Neural crest cell (in vitro differentiated cells): ENCODE data around the gene TEX22. TPM values are rescaled to one million over a fixed set of nuclear protein-coding genes. Genes with fewer than 3 reads are reported as not detected.

Experiments
- DNase-seq: peaks from one replicate; pipeline ENCODE4 v3.0.0; 2021; ENCODE audit warnings: low read depth, mixed read lengths, low spot score
- H3K27ac Mint-ChIP-seq: one replicate; pipeline ENCODE4 v1.8.0; 2021; ENCODE audit warnings: mild to moderate bottlenecking, mixed read lengths; ENCODE audit not compliant: unreplicated experiment
- H3K27me3 Mint-ChIP-seq: 2 replicates; pipeline ENCODE4 v1.8.0; 2021; ENCODE audit warnings: low read depth, mild to moderate bottlenecking, mixed read lengths
- H3K36me3 Mint-ChIP-seq: 2 replicates; pipeline ENCODE4 v1.8.0; 2021; ENCODE audit warnings: low read depth, mild to moderate bottlenecking, mixed read lengths
- H3K4me1 Mint-ChIP-seq: 2 replicates; pipeline ENCODE4 v1.8.0; 2021; ENCODE audit warnings: mixed read lengths
- H3K4me3 Mint-ChIP-seq: one replicate; pipeline ENCODE4 v1.8.0; 2021; ENCODE audit warnings: mild to moderate bottlenecking, mixed read lengths
- H3K9me3 Mint-ChIP-seq: 2 replicates; pipeline ENCODE4 v1.8.0; 2021; ENCODE audit warnings: mixed read lengths
- CTCF ChIP-seq: fragments of 200-600 bp; sonication (generic); conservative IDR thresholded peaks from 2 replicates; pipeline ENCODE4 v1.5.0; 2021; ENCODE audit warnings: antibody characterized with exemption, mild to moderate bottlenecking
- total RNA-seq: library from RNA; stranded (reverse); gene quantifications from 2 replicates; pipeline ENCODE4 v1.2.1, GENCODE V29; 2021

TEX22 gene
- total RNA-seq, 1 donor from 2014 or later: 5.2 TPM

DNA sequence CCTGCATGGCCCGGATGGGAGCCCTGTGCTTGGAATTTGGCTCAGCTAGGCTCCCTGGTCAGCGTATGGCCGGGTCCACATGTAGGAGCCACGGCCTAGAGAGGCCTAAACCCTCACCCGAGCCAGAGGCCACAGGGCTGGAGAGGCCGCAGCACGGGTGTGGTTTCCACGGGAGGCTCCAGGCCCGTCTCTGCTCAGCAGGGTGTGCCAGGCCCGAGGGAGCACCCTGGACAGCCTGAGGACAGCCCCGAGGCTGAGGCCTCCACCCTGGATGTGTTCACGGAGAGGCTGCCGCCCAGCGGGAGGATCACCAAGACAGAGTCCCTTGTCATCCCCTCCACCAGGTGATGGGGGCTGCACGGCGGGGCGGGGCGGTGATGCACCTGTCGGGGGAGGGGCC, 17.6 kb upstream of the TEX22 start:
- TF ChIP-seq CTCF: no peak
- no peaks in the 10 kb centered on the region for H3K4me1 Mint-ChIP-seq
- H3K27ac Mint-ChIP-seq: no peak overlapping the region
- no peaks in the 10 kb centered on the region for H3K27me3 Mint-ChIP-seq
- no peak overlapping the region for H3K4me3 Mint-ChIP-seq
- no peaks in the 10 kb centered on the region for H3K9me3 Mint-ChIP-seq
- H3K36me3 Mint-ChIP-seq: no peaks in the 10 kb centered on the region
- DNase-seq: no peak

DNA sequence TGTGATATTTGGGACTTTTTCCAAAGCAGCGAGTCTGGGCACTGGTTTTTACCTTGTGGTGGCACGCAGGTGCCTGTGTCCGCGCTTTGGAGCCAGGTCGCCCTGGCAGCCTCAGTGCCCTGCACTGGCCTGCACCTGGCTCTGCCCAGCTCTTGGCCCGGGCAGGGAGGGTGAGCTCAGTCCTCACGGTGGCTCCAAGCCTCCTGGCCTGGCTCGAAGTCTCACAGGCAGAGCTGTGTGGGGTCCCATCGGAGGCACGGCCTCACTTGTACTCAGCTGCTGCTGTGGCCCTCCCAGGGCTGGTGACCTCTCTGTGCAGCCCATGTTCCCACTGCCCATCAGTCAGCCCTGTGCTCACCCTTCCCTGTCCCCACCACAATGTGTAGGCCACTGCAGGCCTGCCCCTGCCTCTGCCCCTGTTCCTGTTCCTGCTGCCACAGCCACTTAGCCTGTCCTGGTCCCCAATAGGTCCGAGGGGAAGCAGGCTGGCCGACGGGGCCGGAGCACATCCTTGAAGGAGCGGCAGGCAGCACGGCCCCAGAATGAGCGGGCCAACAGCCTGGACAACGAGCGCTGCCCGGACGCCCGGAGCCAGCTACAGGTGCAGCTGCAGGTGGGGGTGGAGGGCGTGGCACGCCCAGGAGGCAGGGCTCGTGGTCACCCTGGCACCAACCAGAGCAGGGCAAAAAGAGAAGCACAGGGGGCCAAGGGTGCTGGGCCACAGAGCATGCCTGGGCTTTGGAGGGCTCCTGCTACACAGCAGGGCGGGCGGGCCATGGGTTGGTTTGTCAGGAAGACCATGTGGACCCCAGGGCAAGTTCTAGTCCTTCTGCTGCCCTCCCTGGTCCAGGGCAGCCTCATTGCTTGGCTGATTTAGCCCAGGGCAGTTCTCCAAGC, 16.6 kb upstream of the TEX22 start:
- no peak overlapping the region for H3K4me3 Mint-ChIP-seq

DNA sequence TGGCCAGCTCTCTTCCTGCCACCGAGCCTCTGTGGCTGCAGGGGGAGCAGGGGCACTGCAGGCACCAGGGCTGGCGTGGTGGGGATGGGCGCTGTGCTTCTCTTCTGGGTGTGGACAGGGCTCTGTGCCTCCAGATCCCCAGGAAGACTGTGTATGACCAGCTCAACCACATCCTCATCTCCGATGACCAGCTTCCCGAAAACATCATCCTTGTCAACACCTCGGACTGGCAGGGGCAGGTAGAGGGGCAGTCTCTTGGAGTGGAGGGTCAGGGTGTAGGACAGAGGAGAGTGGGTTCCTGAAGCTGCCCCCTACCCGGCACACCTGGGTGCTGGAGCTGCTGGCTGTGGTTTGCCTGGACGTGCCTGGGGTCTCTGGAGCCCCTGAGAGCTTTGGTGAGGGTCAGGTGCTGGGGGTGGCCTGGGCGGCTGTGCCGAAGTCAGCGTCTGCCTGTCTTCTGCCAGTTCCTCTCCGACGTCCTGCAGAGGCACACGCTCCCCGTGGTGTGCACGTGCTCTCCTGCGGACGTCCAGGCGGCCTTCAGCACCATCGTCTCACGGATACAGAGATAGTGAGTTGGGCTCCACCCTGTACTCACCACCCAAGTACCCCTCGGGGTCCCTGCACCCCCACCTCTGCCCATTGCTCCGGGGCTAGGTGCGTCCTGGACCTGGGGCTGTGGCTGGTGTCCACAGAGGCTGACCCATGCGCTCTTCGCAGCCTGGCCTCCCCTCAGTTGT, 15.8 kb upstream of the TEX22 start:
- no peak overlapping the region for H3K4me3 Mint-ChIP-seq
- no peak for DNase-seq
- no peaks in the 10 kb centered on the region for H3K27me3 Mint-ChIP-seq
- no peak for TF ChIP-seq CTCF
- no peaks in the 10 kb centered on the region for H3K36me3 Mint-ChIP-seq
- H3K27ac Mint-ChIP-seq: no peak overlapping the region
- no peaks in the 10 kb centered on the region for H3K4me1 Mint-ChIP-seq
- H3K9me3 Mint-ChIP-seq: no peaks in the 10 kb centered on the region

More for the DNA sequence above, 16.6 kb upstream of the TEX22 start:
- no peak for TF ChIP-seq CTCF
- no peak for DNase-seq
- no peaks in the 10 kb centered on the region for H3K27me3 Mint-ChIP-seq
- no peaks in the 10 kb centered on the region for H3K9me3 Mint-ChIP-seq
- no peaks in the 10 kb centered on the region for H3K4me1 Mint-ChIP-seq
- H3K27ac Mint-ChIP-seq: no peak overlapping the region
- no peaks in the 10 kb centered on the region for H3K36me3 Mint-ChIP-seq

DNA sequence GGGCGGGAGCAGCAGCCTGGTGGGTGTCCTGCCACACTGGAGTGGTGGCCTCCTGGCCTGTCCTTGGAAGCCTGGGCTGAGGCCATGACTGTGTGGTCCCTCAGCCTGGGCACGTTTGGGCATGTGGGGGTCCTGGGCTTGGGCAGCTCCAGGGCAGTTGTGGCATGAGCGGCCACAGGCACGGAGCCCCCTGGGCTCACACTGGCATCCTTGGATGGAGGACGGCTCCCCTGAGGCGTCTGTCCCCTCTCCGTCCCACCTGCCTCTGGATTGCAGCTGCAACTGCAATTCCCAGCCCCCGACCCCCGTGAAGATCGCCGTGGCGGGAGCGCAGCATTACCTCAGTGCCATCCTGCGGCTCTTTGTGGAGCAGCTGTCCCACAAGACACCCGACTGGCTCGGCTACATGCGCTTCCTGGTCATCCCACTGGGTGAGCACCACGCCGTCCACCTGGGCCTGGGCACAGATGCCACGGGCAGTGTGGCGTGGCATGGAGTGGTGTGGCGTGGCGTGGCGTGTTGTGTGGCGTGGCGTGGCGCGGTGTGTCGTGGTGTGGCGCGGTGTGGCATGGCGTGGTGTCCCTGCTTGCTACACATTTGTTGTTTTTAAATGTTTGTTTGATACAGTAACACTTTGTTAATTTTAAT, 15.1 kb upstream of the TEX22 start:
- no peak overlapping the region for H3K4me3 Mint-ChIP-seq
- no peak for DNase-seq
- H3K27ac Mint-ChIP-seq: no peak overlapping the region
- H3K4me1 Mint-ChIP-seq: no peaks in the 10 kb centered on the region
- H3K9me3 Mint-ChIP-seq: no peaks in the 10 kb centered on the region
- no peaks in the 10 kb centered on the region for H3K27me3 Mint-ChIP-seq
- H3K36me3 Mint-ChIP-seq: no peaks in the 10 kb centered on the region
- TF ChIP-seq CTCF: no peak

GRCh38 chr14:105384041-105384557, 14.2 kb upstream of the TEX22 start:
- Mint-ChIP-seq H3K36me3 (no peaks in the 10 kb centered on the region), H3K27me3 (no peaks in the 10 kb centered on the region), H3K4me3 (no peak overlapping the region), H3K9me3 (no peaks in the 10 kb centered on the region), H3K27ac (no peak overlapping the region), H3K4me1 (no peaks in the 10 kb centered on the region)
- TF ChIP-seq CTCF: no peak
- DNase-seq: no peak
